ENCODE results near the gene PEX6. TPM values are rescaled to one million over a fixed set of nuclear protein-coding genes. Genes with fewer than 3 reads are reported as not detected.
A peak's percentile ranks its signal among the peaks of the same experiment; 100 is the strongest.

Gene PEX6
- total and polyA plus RNA-seq, 2 of the 13 experiments (the other 11 are each of a cell fraction or from before 2014, with no cell fraction given), result 5.1 to 6.7 TPM

GRCh38 chr6:42928986-42929820, 49.8 kb downstream of the PEX6 start, which contains the start of gene CNPY3 (continued):
- TF ChIP-seq TCF7L2 (IDR thresholded peaks at IDR 0.05; ENCODE audit: low read depth, low read length) (no peak), ZNF484 (CRISPR knock-in tag; IDR thresholded peaks at IDR 0.05; ENCODE audit: borderline replicate concordance, low read depth) (no peak; the same call in 1 of the 2 replicates), ZNF121 (CRISPR knock-in tag; IDR thresholded peaks at IDR 0.05) (0 out of 2 replicates have a peak, but pooled peaks have one; percentile 47), ZNF569 (CRISPR knock-in tag; IDR thresholded peaks at IDR 0.05; ENCODE audit: borderline replicate concordance) (peak; percentile 99; the same call in 1 of the 2 replicates), ZNF282 (IDR thresholded peaks at IDR 0.05; ENCODE audit: partially characterized antibody) (no peak), ZNF790 (CRISPR knock-in tag; IDR thresholded peaks at IDR 0.05; ENCODE audit: borderline replicate concordance) (peak; percentile 96; the same call in 1 of the 2 replicates), ZBTB40 (IDR thresholded peaks at IDR 0.05) (0 out of 2 replicates have a peak, but pooled peaks have one; percentile 39), ZBTB40 (CRISPR knock-in tag; IDR thresholded peaks at IDR 0.05) (peak; percentile 93), IRF1 (CRISPR knock-in tag; IDR thresholded peaks at IDR 0.05; ENCODE audit: low read depth) (peak; percentile 69; the same call in 1 of the 2 replicates), ZNF10 (CRISPR knock-in tag; IDR thresholded peaks at IDR 0.05; ENCODE audit: borderline replicate concordance, low read depth) (no peak), ZNF598 (CRISPR knock-in tag; IDR thresholded peaks at IDR 0.05; ENCODE audit: borderline replicate concordance) (peak; percentile 97), ZNF296 (CRISPR knock-in tag; conservative IDR thresholded peaks at IDR 0.05) (0 out of 2 replicates have a peak, but pooled peaks have one; percentile 29), ZSCAN22 (CRISPR knock-in tag; IDR thresholded peaks at IDR 0.05) (peak; percentile 86), NR2C2 (CRISPR knock-in tag; IDR thresholded peaks at IDR 0.05; ENCODE audit: borderline replicate concordance) (peak; percentile 77), ONECUT2 (CRISPR knock-in tag; IDR thresholded peaks at IDR 0.05) (no peak; the same call in 1 of the 2 replicates), ZNF354B (CRISPR knock-in tag; IDR thresholded peaks at IDR 0.05) (peak; percentile 96)

Measured in HepG2 (cell line).